CD4-positive, alpha-beta T cell (primary cell): Measurements from ENCODE around the gene GRB14. TPM values are rescaled to one million over a fixed set of nuclear protein-coding genes. Genes with fewer than 3 reads are reported as not detected.

Experiments
- ATAC-seq: fragments of 200-7000 bp; cut with Tn5 transposase; one replicate; pipeline ENCODE4 v1.10.0; 2022; ENCODE audit warnings: mild to moderate bottlenecking; ENCODE audit not compliant: poor library complexity
- CTCF ChIA-PET: fragments of 350-600 bp; sonication (Branson Sonifier 250); formaldehyde crosslinking; loops from one replicate; lab custom pipeline; 2021; ENCODE audit warnings: antibody characterized with exemption, inconsistent platforms; lab: Charles Lee
- POLR2A ChIA-PET: fragments of 350-600 bp; sonication (Branson Sonifier 250); formaldehyde crosslinking; loops from one replicate; lab custom pipeline; 2021; ENCODE audit warnings: antibody characterized with exemption, inconsistent platforms; lab: Charles Lee
- DNase-seq, 14 experiments: peaks; one replicate each; pipeline ENCODE4 v3.0.0-alpha.2; 2013 to 2020; ENCODE audit warnings: mixed read lengths in 2 of 14
- H3K27ac ChIP-seq, 2 donors: one replicate each; pipeline versions ENCODE4 v1.5.1 to v1.7.0; 2013; ENCODE audit warnings: low read length in 2 of 2, low read depth in 1 of 2, mild to moderate bottlenecking in 1 of 2
- H3K27me3 ChIP-seq, 2 experiments: 1 replicate in 1 of 2; 2 replicates in 1 of 2; pipeline versions ENCODE4 v1.6.1 to v1.7.0; 2013; ENCODE audit warnings: low read length in 2 of 2, control low read depth in 1 of 2, mild to moderate bottlenecking in 1 of 2, moderate library complexity in 1 of 2; ENCODE audit not compliant: insufficient read depth in 2 of 2, control insufficient read depth in 1 of 2
- H3K36me3 ChIP-seq: one replicate; pipeline ENCODE4 v1.6.1; 2013; ENCODE audit warnings: low read length, control low read depth; ENCODE audit not compliant: insufficient read depth
- H3K4me1 ChIP-seq: one replicate; pipeline ENCODE4 v1.6.1; 2013; ENCODE audit warnings: low read length, control low read depth; ENCODE audit not compliant: insufficient read depth
- H3K4me3 ChIP-seq: one replicate; pipeline ENCODE4 v1.5.1; 2013; ENCODE audit warnings: mild to moderate bottlenecking, low read length, moderate library complexity
- H3K9me3 ChIP-seq, 2 experiments: 1 replicate in 1 of 2; 2 replicates in 1 of 2; pipeline versions ENCODE4 v1.6.1 to v1.7.0; 2013; ENCODE audit warnings: low read length in 2 of 2, mild to moderate bottlenecking in 2 of 2, control low read depth in 1 of 2, moderate library complexity in 1 of 2; ENCODE audit not compliant: control insufficient read depth in 1 of 2, insufficient read depth in 1 of 2
- H3K27ac Mint-ChIP-seq: one replicate; pipeline ENCODE4 v1.8.0; 2020; ENCODE audit warnings: mixed read lengths
- H3K27me3 Mint-ChIP-seq: one replicate; pipeline ENCODE4 v1.8.0; 2021; ENCODE audit warnings: mixed read lengths
- H3K36me3 Mint-ChIP-seq: one replicate; pipeline ENCODE4 v1.8.0; 2021; ENCODE audit warnings: low read depth, mixed read lengths
- H3K4me1 Mint-ChIP-seq: one replicate; pipeline ENCODE4 v1.8.0; 2021; ENCODE audit warnings: low read depth, mixed read lengths
- H3K4me3 Mint-ChIP-seq: one replicate; pipeline ENCODE4 v1.8.0; 2020; ENCODE audit warnings: mild to moderate bottlenecking, mixed read lengths
- H3K9me3 Mint-ChIP-seq: one replicate; pipeline ENCODE4 v1.8.0; 2020; ENCODE audit warnings: mixed read lengths
- CTCF ChIP-seq: fragments of 200-600 bp; IDR thresholded peaks from one replicate; pipeline ENCODE4 v1.8.0; 2022; ENCODE audit warnings: antibody characterized with exemption, mild to moderate bottlenecking
- intact Hi-C, 2 experiments: fragments of 100-400 bp; cut with DNase I in 1 of 2; cut with micrococcal nuclease in 1 of 2; formaldehyde crosslinking; loops; one replicate each; pipeline versions ENCODE4 v1.15.1 to v1.9.0; 2023 to 2025; cut with DNase I, micrococcal nuclease
- total RNA-seq, 174 experiments: library from RNA in 2 of 174; stranded (reverse) in 2 of 174; gene quantifications; one replicate each; pipeline ENCODE4 v1.2.3 and lab custom pipeline; 2021 to 2026

The GRB14 gene
- total RNA-seq, 2 experiments from 2014 or later, result not detected

GRCh38 chr2:164538240-164538866 is 82.9 kb downstream of the GRB14 start:
- H3K4me1 ChIP-seq, result no peaks in the 10 kb centered on the region
- no peak for ATAC-seq
- no peak for DNase-seq
- intact Hi-C loops, result no loop called here
- no peaks in the 10 kb centered on the region for H3K36me3 ChIP-seq
- no peak overlapping the region for H3K4me3 ChIP-seq
- no peak overlapping the region for H3K4me3 Mint-ChIP-seq
- H3K27ac Mint-ChIP-seq, result no peak overlapping the region
- ChIA-PET CTCF (no interaction called here), POLR2A (no interaction called here)
- TF ChIP-seq CTCF, result no peak
- no peaks in the 10 kb centered on the region for H3K27me3 ChIP-seq
- H3K27ac ChIP-seq, result no peak overlapping the region
- H3K9me3 Mint-ChIP-seq, result peaks cover 2% of the 10 kb centered on the region
- no peaks in the 10 kb centered on the region for H3K4me1 Mint-ChIP-seq
- no peaks in the 10 kb centered on the region for H3K36me3 Mint-ChIP-seq
- H3K27me3 Mint-ChIP-seq, result no peaks in the 10 kb centered on the region
- H3K9me3 ChIP-seq, result peaks cover 0 to under 1% of the 10 kb centered on the region in 2 experiments

GRCh38 chr2:164535280-164536025 is 85.8 kb downstream of the GRB14 start:
- Histone ChIP-seq H3K9me3 (peaks cover 0 to 5% of the 10 kb centered on the region in 2 experiments), H3K36me3 (no peaks in the 10 kb centered on the region), H3K27ac (no peak overlapping the region), H3K4me1 (no peaks in the 10 kb centered on the region), H3K4me3 (no peak overlapping the region), H3K27me3 (no peaks in the 10 kb centered on the region)
- intact Hi-C loops, result no loop called here
- H3K4me1 Mint-ChIP-seq, result no peaks in the 10 kb centered on the region
- no peaks in the 10 kb centered on the region for H3K27me3 Mint-ChIP-seq
- H3K27ac Mint-ChIP-seq, result no peak overlapping the region
- TF ChIP-seq CTCF, result no peak
- H3K4me3 Mint-ChIP-seq, result no peak overlapping the region
- DNase-seq, result no peak
- H3K9me3 Mint-ChIP-seq, result no peaks in the 10 kb centered on the region
- ChIA-PET POLR2A (no interaction called here), CTCF (no interaction called here)
- ATAC-seq, result no peak
- H3K36me3 Mint-ChIP-seq, result no peaks in the 10 kb centered on the region

GRCh38 chr2:164530464-164530863 is 90.8 kb downstream of the GRB14 start:
- Mint-ChIP-seq H3K36me3 (no peaks in the 10 kb centered on the region), H3K27ac (no peak overlapping the region), H3K27me3 (no peaks in the 10 kb centered on the region), H3K9me3 (no peaks in the 10 kb centered on the region), H3K4me1 (no peaks in the 10 kb centered on the region), H3K4me3 (no peak overlapping the region)
- H3K9me3 ChIP-seq, result peaks cover 0 to 5% of the 10 kb centered on the region in 2 experiments
- ATAC-seq (no peak), DNase-seq (no peak)
- H3K27ac ChIP-seq, result no peak overlapping the region
- intact Hi-C loops, result no loop called here
- no peak for TF ChIP-seq CTCF
- POLR2A ChIA-PET, result no interaction called here
- no peaks in the 10 kb centered on the region for H3K36me3 ChIP-seq
- no peak overlapping the region for H3K4me3 ChIP-seq
- no peaks in the 10 kb centered on the region for H3K27me3 ChIP-seq
- no peaks in the 10 kb centered on the region for H3K4me1 ChIP-seq
- CTCF ChIA-PET, result no interaction called here
